GM12878 (cell line): ENCODE results near the gene ATG9B. TPM values are rescaled to one million over a fixed set of nuclear protein-coding genes. Genes with fewer than 3 reads are reported as not detected.

Source experiments
- CREM ChIP-seq: IDR thresholded peaks from 2 replicates; pipeline ENCODE4 v1.6.1; 2014; ENCODE audit warnings: antibody characterized with exemption, low read depth
- EED ChIP-seq: sonication (generic); IDR thresholded peaks from 2 replicates; pipeline ENCODE4 v1.6.1; 2016; ENCODE audit warnings: antibody characterized with exemption, low read depth
- GATAD2B ChIP-seq: fragments of 450-650 bp; conservative IDR thresholded peaks from 2 replicates; pipeline ENCODE4 v1.6.1; 2017; ENCODE audit warnings: low read depth, mild to moderate bottlenecking, moderate library complexity
- MXI1 ChIP-seq: fragments of 150-350 bp; IDR thresholded peaks from 2 replicates; pipeline ENCODE4 v1.6.1; 2011; ENCODE audit warnings: low read depth, mild to moderate bottlenecking, inconsistent platforms, low read length, improper control_type of control experiment
- NFYB ChIP-seq: IDR thresholded peaks from 2 replicates; pipeline ENCODE4 v1.6.1; 2011; ENCODE audit warnings: low read depth, mild to moderate bottlenecking, low read length, improper control_type of control experiment, moderate library complexity; ENCODE audit not compliant: insufficient read depth
- POLR2A ChIP-seq: IDR thresholded peaks from 2 replicates; pipeline ENCODE4 v1.6.1; 2011; ENCODE audit warnings: low read depth, mild to moderate bottlenecking, low read length
- RELA ChIP-seq: fragments of 450-650 bp; IDR thresholded peaks from 2 replicates; pipeline ENCODE4 v1.8.0; 2014; ENCODE audit warnings: borderline replicate concordance; ENCODE audit not compliant: partially characterized antibody
- WRNIP1 ChIP-seq: IDR thresholded peaks from 2 replicates; pipeline ENCODE4 v1.6.1; 2011; ENCODE audit warnings: low read depth, low read length, improper control_type of control experiment, borderline replicate concordance
- ZNF687 ChIP-seq: fragments of 450-650 bp; IDR thresholded peaks from 2 replicates; pipeline ENCODE4 v1.6.1; 2017; ENCODE audit warnings: mild to moderate bottlenecking, moderate library complexity
- polyA plus RNA-seq, 11 experiments: library from polyadenylated mRNA; depleted of rRNA in 4 of 11; unstranded in 6 of 11; stranded (reverse) in 5 of 11; fragments of >200 nt; fragmentation: Nextera tagmentation in 4 of 11; fragmentation: Illumina TruSeq in 1 of 11; extraction: Ambion mirVana in 4 of 11; extraction: Trizol in 1 of 11; gene quantifications; 1 replicate in 1 of 11; 2 replicates in 10 of 11; pipeline versions ENCODE4 v1.2.1 to v1.2.3, GENCODE V29; 2011 to 2016; ENCODE audit warnings: inconsistent platforms in 2 of 11, missing spikeins in 2 of 11, low read depth in 1 of 11
- total RNA-seq, 4 experiments: library from RNA; depleted of rRNA in 3 of 4; stranded (reverse); fragments of >200 nt in 3 of 4; fragmentation: Illumina TruSeq in 1 of 4; extraction: Trizol in 1 of 4; gene quantifications; 2 replicates each; pipeline versions ENCODE4 v1.2.1 to v1.2.3, GENCODE V29; 2013 to 2021
- TF ChIP-seq, protein P1 (sequence below), 3 experiments: IDR thresholded peaks in 2 of 3; conservative IDR thresholded peaks in 1 of 3; 2 replicates each; pipeline ENCODE4 v1.5.1; 2011; ENCODE audit warnings: low read depth in 3 of 3, low read length in 3 of 3, mild to moderate bottlenecking in 3 of 3, control low read depth in 2 of 3, moderate library complexity in 2 of 3, inconsistent platforms in 1 of 3, mixed read lengths in 1 of 3; ENCODE audit not compliant: control insufficient read depth in 2 of 3, insufficient read depth in 1 of 3; ENCODE audit errors: extremely low read depth in 1 of 3
- TF ChIP-seq, protein P2 (sequence below): IDR thresholded peaks from 2 replicates; pipeline ENCODE4 v1.6.1; 2011; ENCODE audit warnings: borderline replicate concordance, low read depth, mild to moderate bottlenecking, moderate library complexity, mixed read lengths, low read length; ENCODE audit not compliant: insufficient read depth; ENCODE audit errors: extremely low read length

The ATG9B gene
- total and polyA plus RNA-seq, 10 of the 15 experiments (the other 5 are each of a cell fraction or from before 2014, with no cell fraction given), result 0.01 to 0.83 (median 0.12) TPM; not detected in 2

GRCh38 chr7:151013733-151014497, 10.4 kb downstream of the ATG9B start (continued):
- peak; percentile 47; the same call in 1 of the 2 replicates for TF ChIP-seq ZNF687
- TF ChIP-seq EED, result 0 out of 2 replicates have a peak, but pooled peaks have one; percentile 14
- no peak for TF ChIP-seq RELA
- peak; percentile 72 for TF ChIP-seq POLR2A
- no peak for TF ChIP-seq WRNIP1
- peak; percentile 78 for TF ChIP-seq MXI1
- peak; percentile 91 for TF ChIP-seq CREM
- TF ChIP-seq, protein P1, sequence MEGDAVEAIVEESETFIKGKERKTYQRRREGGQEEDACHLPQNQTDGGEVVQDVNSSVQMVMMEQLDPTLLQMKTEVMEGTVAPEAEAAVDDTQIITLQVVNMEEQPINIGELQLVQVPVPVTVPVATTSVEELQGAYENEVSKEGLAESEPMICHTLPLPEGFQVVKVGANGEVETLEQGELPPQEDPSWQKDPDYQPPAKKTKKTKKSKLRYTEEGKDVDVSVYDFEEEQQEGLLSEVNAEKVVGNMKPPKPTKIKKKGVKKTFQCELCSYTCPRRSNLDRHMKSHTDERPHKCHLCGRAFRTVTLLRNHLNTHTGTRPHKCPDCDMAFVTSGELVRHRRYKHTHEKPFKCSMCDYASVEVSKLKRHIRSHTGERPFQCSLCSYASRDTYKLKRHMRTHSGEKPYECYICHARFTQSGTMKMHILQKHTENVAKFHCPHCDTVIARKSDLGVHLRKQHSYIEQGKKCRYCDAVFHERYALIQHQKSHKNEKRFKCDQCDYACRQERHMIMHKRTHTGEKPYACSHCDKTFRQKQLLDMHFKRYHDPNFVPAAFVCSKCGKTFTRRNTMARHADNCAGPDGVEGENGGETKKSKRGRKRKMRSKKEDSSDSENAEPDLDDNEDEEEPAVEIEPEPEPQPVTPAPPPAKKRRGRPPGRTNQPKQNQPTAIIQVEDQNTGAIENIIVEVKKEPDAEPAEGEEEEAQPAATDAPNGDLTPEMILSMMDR (IDR thresholded peaks at IDR 0.05 in 2 of 3, conservative IDR thresholded peaks at IDR 0.05 in 1 of 3; ENCODE audit: control insufficient read depth in 2 of 3, extremely low read depth in 1 of 3, insufficient read depth in 1 of 3, low read depth in 3 of 3, low read length in 3 of 3), result peak in 1 of 3 experiments; percentile 13; a peak in 1 of 6 replicates
- TF ChIP-seq GATAD2B, result peak; percentile 35; the same call in 1 of the 2 replicates
- no peak for TF ChIP-seq NFYB
- TF ChIP-seq, protein P2, sequence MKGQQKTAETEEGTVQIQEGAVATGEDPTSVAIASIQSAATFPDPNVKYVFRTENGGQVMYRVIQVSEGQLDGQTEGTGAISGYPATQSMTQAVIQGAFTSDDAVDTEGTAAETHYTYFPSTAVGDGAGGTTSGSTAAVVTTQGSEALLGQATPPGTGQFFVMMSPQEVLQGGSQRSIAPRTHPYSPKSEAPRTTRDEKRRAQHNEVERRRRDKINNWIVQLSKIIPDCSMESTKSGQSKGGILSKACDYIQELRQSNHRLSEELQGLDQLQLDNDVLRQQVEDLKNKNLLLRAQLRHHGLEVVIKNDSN, result peak; percentile 30
